PFSK-1 (cell line): ENCODE data around the gene XAF1.

Experiments used
- FOXP2 ChIP-seq: optimal IDR thresholded peaks from 2 replicates; pipeline ENCODE3; 2011; ENCODE audit warnings: borderline replicate concordance, control low read depth, inconsistent platforms; ENCODE audit not compliant: insufficient read depth; ENCODE audit errors: extremely low read length, extremely low read depth
- POLR2AphosphoS5 ChIP-seq: IDR thresholded peaks from 2 replicates; pipeline ENCODE4 v1.6.1; 2012; ENCODE audit warnings: low read depth, mild to moderate bottlenecking, control low read depth, low read length, moderate library complexity
- REST ChIP-seq, 2 experiments: IDR thresholded peaks; 2 replicates each; pipeline versions ENCODE4 v1.6.1 to v1.8.0; 2011 to 2012; ENCODE audit warnings: low read depth in 2 of 2, low read length in 2 of 2, control low read depth in 1 of 2, inconsistent platforms in 1 of 2, mild to moderate bottlenecking in 1 of 2, moderate library complexity in 1 of 2; ENCODE audit not compliant: insufficient read depth in 1 of 2
- SIN3A ChIP-seq: IDR thresholded peaks from 2 replicates; pipeline ENCODE4 v1.6.1; 2012; ENCODE audit warnings: mild to moderate bottlenecking, low read length, moderate library complexity, borderline replicate concordance; ENCODE audit not compliant: insufficient read depth
- TAF1 ChIP-seq: IDR thresholded peaks from 2 replicates; pipeline ENCODE4 v1.6.1; 2012; ENCODE audit warnings: low read length, control low read depth, borderline replicate concordance; ENCODE audit not compliant: insufficient read depth

The XAF1 gene

GRCh38 chr17:6796017-6796886, 40.4 kb downstream of the XAF1 start:
- TF ChIP-seq FOXP2 (no peak), POLR2AphosphoS5 (no peak), REST (IDR thresholded peaks at IDR 0.05; ENCODE audit: insufficient read depth in 1 of 2, low read depth in 2 of 2, low read length in 2 of 2) (no peak), SIN3A (no peak), TAF1 (no peak)

GRCh38 chr17:6796887-6797490, 41.1 kb downstream of the XAF1 start:
- no peak for TF ChIP-seq FOXP2

GRCh38 chr17:6797718-6798351, 42.0 kb downstream of the XAF1 start:
- TF ChIP-seq TAF1: no peak
- TF ChIP-seq FOXP2: no peak
- no peak for TF ChIP-seq REST (IDR thresholded peaks at IDR 0.05; ENCODE audit: insufficient read depth in 1 of 2, low read depth in 2 of 2, low read length in 2 of 2)
- no peak for TF ChIP-seq SIN3A
- no peak for TF ChIP-seq POLR2AphosphoS5

DNA sequence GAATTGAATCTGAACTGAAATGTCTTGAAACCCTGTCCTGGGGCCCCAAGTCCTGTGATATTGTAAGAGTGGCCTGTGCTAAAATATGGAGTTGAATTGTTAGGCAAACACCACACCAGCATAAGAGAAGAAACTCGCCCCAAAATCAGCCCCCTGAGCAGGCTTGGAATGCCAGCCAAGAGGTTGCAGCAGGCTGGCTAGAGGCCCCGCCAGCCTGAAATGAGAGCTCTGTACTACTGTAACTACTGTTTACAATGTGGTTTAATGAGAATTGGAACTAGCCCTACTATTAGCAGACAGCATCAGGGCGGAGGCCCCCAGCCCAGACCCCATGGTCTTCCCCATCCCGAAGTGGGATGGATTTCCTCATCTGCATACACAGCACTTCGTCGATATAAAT, 43.9 kb downstream of the XAF1 start:
- TF ChIP-seq SIN3A: no peak
- no peak for TF ChIP-seq TAF1
- no peak for TF ChIP-seq POLR2AphosphoS5
- TF ChIP-seq FOXP2: no peak
- TF ChIP-seq REST (IDR thresholded peaks at IDR 0.05; ENCODE audit: insufficient read depth in 1 of 2, low read depth in 2 of 2, low read length in 2 of 2): no peak

DNA sequence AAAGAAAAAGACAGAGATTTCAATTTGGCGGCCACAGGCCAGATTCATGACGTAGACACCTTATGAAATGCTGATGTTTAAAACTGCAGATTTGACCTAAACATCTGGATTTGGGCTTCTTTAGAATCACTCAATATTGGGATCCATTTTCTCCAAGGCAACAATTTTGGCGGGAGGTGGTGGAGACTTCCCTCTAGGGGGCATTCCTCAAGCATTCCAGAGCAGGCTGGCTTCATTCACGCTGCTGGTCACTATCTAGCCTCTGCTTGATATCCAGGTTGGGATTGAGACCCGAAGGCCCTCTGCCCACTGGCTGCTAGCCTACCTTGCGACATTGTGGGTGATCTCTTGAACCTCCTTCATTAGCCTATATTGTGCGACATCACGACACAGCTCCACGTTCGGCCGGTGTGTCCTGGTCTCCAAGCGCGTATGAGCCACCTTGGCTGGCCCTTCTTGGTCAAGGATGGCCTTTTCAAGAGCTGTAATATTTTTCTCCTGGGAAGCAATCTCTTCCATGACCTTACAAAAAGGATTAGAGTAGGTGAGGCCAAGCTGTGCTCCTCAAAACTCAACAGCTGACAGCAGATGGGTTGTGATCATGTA, 44.7 kb downstream of the XAF1 start:
- no peak for TF ChIP-seq REST (IDR thresholded peaks at IDR 0.05; ENCODE audit: insufficient read depth in 1 of 2, low read depth in 2 of 2, low read length in 2 of 2)
- TF ChIP-seq FOXP2: no peak
- TF ChIP-seq TAF1: no peak
- no peak for TF ChIP-seq POLR2AphosphoS5
- no peak for TF ChIP-seq SIN3A
